Measurements from ENCODE around the gene AMHR2.

AMHR2 gene

GRCh38 chr12:53472056-53472582 lies 48.5 kb downstream of the AMHR2 start:
- no peaks in the 10 kb centered on the region for H3K9me3 ChIP-seq (replicated peaks; ENCODE audit: low read length)
- no peak overlapping the region for H3K9ac ChIP-seq (ENCODE audit: low read depth, low read length)
- H3K27me3 ChIP-seq (ENCODE audit: control insufficient read depth, insufficient read depth, low read length), result no peaks in the 10 kb centered on the region
- H3K36me3 ChIP-seq (ENCODE audit: insufficient read depth, low read length), result peaks cover 98% of the 10 kb centered on the region
- H3K4me1 ChIP-seq (ENCODE audit: control insufficient read depth, insufficient read depth, low read length), result peaks cover 14% of the 10 kb centered on the region
- H3K4me3 ChIP-seq (ENCODE audit: low read length), result no peak overlapping the region
- H3K4me2 ChIP-seq (ENCODE audit: low read length), result no peak overlapping the region

GRCh38 chr12:53474077-53474476 lies 50.4 kb downstream of the AMHR2 start:
- peaks cover 22% of the 10 kb centered on the region for H3K4me1 ChIP-seq (ENCODE audit: control insufficient read depth, insufficient read depth, low read length)

GRCh38 chr12:53474819-53475218 lies 51.2 kb downstream of the AMHR2 start:
- no peaks in the 10 kb centered on the region for H3K27me3 ChIP-seq (ENCODE audit: control insufficient read depth, insufficient read depth, low read length)
- peaks cover 96% of the 10 kb centered on the region for H3K36me3 ChIP-seq (ENCODE audit: insufficient read depth, low read length)
- H3K4me1 ChIP-seq (ENCODE audit: control insufficient read depth, insufficient read depth, low read length), result peaks cover 28% of the 10 kb centered on the region
- no peak overlapping the region for H3K9ac ChIP-seq (ENCODE audit: low read depth, low read length)
- H3K4me2 ChIP-seq (ENCODE audit: low read length), result no peak overlapping the region
- H3K4me3 ChIP-seq (ENCODE audit: low read length), result no peak overlapping the region
- no peaks in the 10 kb centered on the region for H3K9me3 ChIP-seq (replicated peaks; ENCODE audit: low read length)

More at GRCh38 chr12:53474077-53474476, 50.4 kb downstream of the AMHR2 start:
- no peak overlapping the region for H3K9ac ChIP-seq (ENCODE audit: low read depth, low read length)
- no peak overlapping the region for H3K4me3 ChIP-seq (ENCODE audit: low read length)
- peaks cover 96% of the 10 kb centered on the region for H3K36me3 ChIP-seq (ENCODE audit: insufficient read depth, low read length)
- no peak overlapping the region for H3K4me2 ChIP-seq (ENCODE audit: low read length)
- no peaks in the 10 kb centered on the region for H3K9me3 ChIP-seq (replicated peaks; ENCODE audit: low read length)
- no peaks in the 10 kb centered on the region for H3K27me3 ChIP-seq (ENCODE audit: control insufficient read depth, insufficient read depth, low read length)

- peaks cover 89% of the 10 kb centered on the region for H3K36me3 ChIP-seq (ENCODE audit: insufficient read depth, low read length)
- no peaks in the 10 kb centered on the region for H3K27me3 ChIP-seq (ENCODE audit: control insufficient read depth, insufficient read depth, low read length)
- H3K9ac ChIP-seq (ENCODE audit: low read depth, low read length), result no peak overlapping the region
- H3K4me3 ChIP-seq (ENCODE audit: low read length), result no peak overlapping the region
- peaks cover 46% of the 10 kb centered on the region for H3K4me1 ChIP-seq (ENCODE audit: control insufficient read depth, insufficient read depth, low read length)
- no peak overlapping the region for H3K4me2 ChIP-seq (ENCODE audit: low read length)
- H3K9me3 ChIP-seq (replicated peaks; ENCODE audit: low read length), result no peaks in the 10 kb centered on the region
Measured at GRCh38 chr12:53476769-53477209, 53.1 kb downstream of the AMHR2 start.

GRCh38 chr12:53478865-53479264 lies 55.2 kb downstream of the AMHR2 start:
- Histone ChIP-seq H3K36me3 (ENCODE audit: insufficient read depth, low read length) (peaks cover 90% of the 10 kb centered on the region), H3K4me3 (ENCODE audit: low read length) (no peak overlapping the region), H3K4me2 (ENCODE audit: low read length) (no peak overlapping the region), H3K27me3 (ENCODE audit: control insufficient read depth, insufficient read depth, low read length) (no peaks in the 10 kb centered on the region), H3K4me1 (ENCODE audit: control insufficient read depth, insufficient read depth, low read length) (peaks cover 38% of the 10 kb centered on the region), H3K9me3 (replicated peaks; ENCODE audit: low read length) (no peaks in the 10 kb centered on the region), H3K9ac (ENCODE audit: low read depth, low read length) (no peak overlapping the region)

GRCh38 chr12:53479331-53479730 lies 55.7 kb downstream of the AMHR2 start:
- peaks cover 90% of the 10 kb centered on the region for H3K36me3 ChIP-seq (ENCODE audit: insufficient read depth, low read length)
- H3K9me3 ChIP-seq (replicated peaks; ENCODE audit: low read length), result no peaks in the 10 kb centered on the region
- no peak overlapping the region for H3K4me3 ChIP-seq (ENCODE audit: low read length)

GRCh38 chr12:53480491-53481442 lies 57.1 kb downstream of the AMHR2 start:
- peaks cover 33% of the 10 kb centered on the region for H3K4me1 ChIP-seq (ENCODE audit: control insufficient read depth, insufficient read depth, low read length)
- peak overlapping the region; percentile 15 for H3K4me2 ChIP-seq (ENCODE audit: low read length)
- peaks cover 79% of the 10 kb centered on the region for H3K36me3 ChIP-seq (ENCODE audit: insufficient read depth, low read length)
- H3K4me3 ChIP-seq (ENCODE audit: low read length), result no peak overlapping the region
- H3K9ac ChIP-seq (ENCODE audit: low read depth, low read length), result peak overlapping the region; percentile 9
- H3K27me3 ChIP-seq (ENCODE audit: control insufficient read depth, insufficient read depth, low read length), result no peaks in the 10 kb centered on the region
- H3K9me3 ChIP-seq (replicated peaks; ENCODE audit: low read length), result no peaks in the 10 kb centered on the region

More at GRCh38 chr12:53479331-53479730, 55.7 kb downstream of the AMHR2 start:
- Histone ChIP-seq H3K9ac (ENCODE audit: low read depth, low read length) (no peak overlapping the region), H3K4me2 (ENCODE audit: low read length) (no peak overlapping the region), H3K27me3 (ENCODE audit: control insufficient read depth, insufficient read depth, low read length) (no peaks in the 10 kb centered on the region), H3K4me1 (ENCODE audit: control insufficient read depth, insufficient read depth, low read length) (peaks cover 34% of the 10 kb centered on the region)

Measured in skeletal muscle satellite cell (primary cell).